Natural killer cell (primary cell): ENCODE data around the gene PNPT1. TPM values are rescaled to one million over a fixed set of nuclear protein-coding genes. Genes with fewer than 3 reads are reported as not detected.
"Not testable (repeated sequence)": the region's sequence is repeated elsewhere in the genome, so short reads cannot be mapped to it uniquely, and the experiment has no call there.

Experiments used
- ATAC-seq, 3 donors: fragments of 150-1000 bp in 2 of 3; fragments of 200-7000 bp in 1 of 3; cut with Tn5 transposase; 1 replicate in 1 of 3; 2 replicates in 2 of 3; pipeline ENCODE4 v1.10.0; 2021; ENCODE audit warnings: mild to moderate bottlenecking in 2 of 3, moderate library complexity in 2 of 3
- DNase-seq, 2 donors: peaks; one replicate each; pipeline versions ENCODE4 v3.0.0 to v3.0.0-alpha.2; 2013 to 2021; ENCODE audit warnings: mixed read lengths in 1 of 2
- H3K27ac ChIP-seq: one replicate; pipeline ENCODE4 v1.5.1; 2013; ENCODE audit warnings: mild to moderate bottlenecking, low read length
- H3K27me3 ChIP-seq: one replicate; pipeline ENCODE4 v1.6.1; 2013; ENCODE audit warnings: low read length; ENCODE audit not compliant: control insufficient read depth, insufficient read depth
- H3K36me3 ChIP-seq: one replicate; pipeline ENCODE4 v1.6.1; 2013; ENCODE audit warnings: low read length; ENCODE audit not compliant: control insufficient read depth, insufficient read depth
- H3K4me1 ChIP-seq: one replicate; pipeline ENCODE4 v1.6.1; 2013; ENCODE audit warnings: low read length; ENCODE audit not compliant: control insufficient read depth, insufficient read depth
- H3K4me3 ChIP-seq: one replicate; pipeline ENCODE4 v1.5.1; 2013; ENCODE audit warnings: low read length
- H3K9me3 ChIP-seq: one replicate; pipeline ENCODE4 v1.6.1; 2013; ENCODE audit warnings: low read length; ENCODE audit not compliant: control insufficient read depth, insufficient read depth
- H3K27ac Mint-ChIP-seq, 2 donors: one replicate each; pipeline ENCODE4 v1.8.0; 2022; ENCODE audit warnings: mild to moderate bottlenecking in 2 of 2, mixed read lengths in 2 of 2, moderate library complexity in 1 of 2
- H3K27me3 Mint-ChIP-seq, 2 donors: one replicate each; pipeline ENCODE4 v1.8.0; 2022; ENCODE audit warnings: low read depth in 2 of 2, mixed read lengths in 2 of 2
- H3K36me3 Mint-ChIP-seq: one replicate; pipeline ENCODE4 v1.8.0; 2022; ENCODE audit warnings: mixed read lengths
- H3K4me1 Mint-ChIP-seq, 2 donors: one replicate each; pipeline ENCODE4 v1.8.0; 2022; ENCODE audit warnings: mixed read lengths in 2 of 2
- H3K4me3 Mint-ChIP-seq: one replicate; pipeline ENCODE4 v1.8.0; 2022; ENCODE audit warnings: mild to moderate bottlenecking, moderate library complexity, mixed read lengths
- H3K9me3 Mint-ChIP-seq, 2 donors: one replicate each; pipeline ENCODE4 v1.8.0; 2022; ENCODE audit warnings: mixed read lengths in 2 of 2
- CTCF ChIP-seq: fragments of 200-600 bp; IDR thresholded peaks from one replicate; pipeline ENCODE4 v1.8.0; 2022; ENCODE audit warnings: antibody characterized with exemption
- WGBS: methylation state at CpG from one replicate; pipeline ENCODE4 v1.1.7; 2013; ENCODE audit warnings: missing lambda C conversion rate; ENCODE audit not compliant: insufficient coverage; 5-methylcytosine and 5-hydroxymethylcytosine counted together
- intact Hi-C: fragments of 100-400 bp; cut with micrococcal nuclease; formaldehyde crosslinking; loops from one replicate; pipeline ENCODE4 v1.14.2; 2022
- total RNA-seq, 4 donors: library from RNA; stranded (reverse); fragments of 120-200 nt in 1 of 4; gene quantifications; one replicate each; pipeline versions ENCODE4 v1.2.3 to v1.2.4, GENCODE V29; 2013 to 2022

PNPT1 gene
- total RNA-seq = 10 to 100 TPM; 11.3 to 14.2 (median 12.5) TPM
- total RNA-seq (2013) = 23.2 TPM

- H3K36me3 ChIP-seq = no peaks in the 10 kb centered on the region
- WGBS = under 1% methylated on average over 54 of the region's 56 CpGs
- peak; percentile 100 for ATAC-seq
Observed at GRCh38 chr2:55693181-55694125, at the start of gene PNPT1. Gene PNPT1 (minus strand): TSS chr2:55693844. CDS start chr2:55693823, 21 bp downstream.

GRCh38 chr2:55742996-55743395 lies 49.4 kb upstream of the PNPT1 start:
- peaks cover 0 to 6% of the 10 kb centered on the region in 2 donors for H3K27me3 Mint-ChIP-seq
- Histone ChIP-seq H3K27me3 (no peaks in the 10 kb centered on the region), H3K4me1 (no peaks in the 10 kb centered on the region), H3K9me3 (no peaks in the 10 kb centered on the region), H3K4me3 (no peak overlapping the region), H3K27ac (no peak overlapping the region), H3K36me3 (no peaks in the 10 kb centered on the region)
- no peak overlapping the region for H3K4me3 Mint-ChIP-seq
- TF ChIP-seq CTCF = no peak
- H3K9me3 Mint-ChIP-seq = no peaks in the 10 kb centered on the region
- no peaks in the 10 kb centered on the region for H3K36me3 Mint-ChIP-seq
- H3K4me1 Mint-ChIP-seq = no peaks in the 10 kb centered on the region
- 89% methylated on average over 3 of the region's 3 CpGs for WGBS
- no peak overlapping the region for H3K27ac Mint-ChIP-seq
- ATAC-seq = no peak
- DNase-seq = no peak
- intact Hi-C loops = no loop called here

More at GRCh38 chr2:55693181-55694125, at the start of gene PNPT1:
- peak within 1 kb of the TSS; percentile 86 for H3K4me3 ChIP-seq
- peak within 1 kb of the TSS; percentile 24 for H3K27ac ChIP-seq
- intact Hi-C loops = no loop called here
- no peaks in the 10 kb centered on the region for H3K9me3 ChIP-seq
- peak within 1 kb of the TSS; percentile 88 to 90 for H3K27ac Mint-ChIP-seq
- H3K9me3 Mint-ChIP-seq = no peaks in the 10 kb centered on the region
- peaks cover 12% of the 10 kb centered on the region for H3K4me1 ChIP-seq
- H3K27me3 Mint-ChIP-seq = peaks cover 2 to 4% of the 10 kb centered on the region in 2 donors
- H3K27me3 ChIP-seq = no peaks in the 10 kb centered on the region
- DNase-seq = peak; percentile 90 to 95
- H3K4me1 Mint-ChIP-seq = peaks cover 20 to 34% of the 10 kb centered on the region in 2 donors
- H3K36me3 Mint-ChIP-seq = no peaks in the 10 kb centered on the region
- TF ChIP-seq CTCF = no peak
- peak within 1 kb of the TSS; percentile 98 for H3K4me3 Mint-ChIP-seq

DNA sequence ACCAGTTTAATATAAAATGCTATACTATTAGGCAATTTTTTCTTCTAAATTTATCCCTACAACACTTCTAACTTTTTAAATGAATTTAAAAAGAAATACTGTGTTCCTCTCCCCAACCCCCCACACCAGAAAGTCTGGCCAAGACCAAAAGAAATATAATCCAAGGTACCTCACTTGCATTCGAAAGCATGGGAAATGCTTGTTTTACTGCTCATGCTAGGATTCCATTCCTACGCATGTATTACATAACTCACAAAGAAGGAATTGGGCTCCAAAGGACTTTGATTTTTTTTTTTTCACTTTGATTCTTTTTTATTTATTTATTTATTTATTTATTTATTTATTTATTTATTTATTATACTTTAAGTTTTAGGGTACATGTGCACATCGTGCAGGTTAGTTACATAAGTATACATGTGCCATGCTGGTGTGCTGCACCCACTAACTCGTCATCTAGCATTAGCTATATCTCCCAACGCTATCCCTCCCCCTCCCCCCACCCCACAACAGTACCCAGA lies 42.4 kb upstream of the PNPT1 start:
- ATAC-seq, intact Hi-C loops, H3K4me3 ChIP-seq, H3K27me3 Mint-ChIP-seq, H3K27ac Mint-ChIP-seq, H3K27ac ChIP-seq, H3K4me3 Mint-ChIP-seq, H3K36me3 ChIP-seq, H3K4me1 ChIP-seq, H3K36me3 Mint-ChIP-seq, H3K27me3 ChIP-seq, H3K4me1 Mint-ChIP-seq, H3K9me3 Mint-ChIP-seq, H3K9me3 ChIP-seq, DNase-seq: not testable (repeated sequence)
- 89% methylated on average over 4 of the region's 5 CpGs for WGBS

- intact Hi-C loops = no loop called here
- no peak for TF ChIP-seq CTCF
- peaks cover 0 to 3% of the 10 kb centered on the region in 2 donors for H3K27me3 Mint-ChIP-seq
- no peak overlapping the region for H3K27ac ChIP-seq
- no peaks in the 10 kb centered on the region for H3K9me3 Mint-ChIP-seq
- WGBS = no CpG with 5 or more reads among the region's 1 CpG
- no peak overlapping the region for H3K4me3 ChIP-seq
- H3K4me3 Mint-ChIP-seq = no peak overlapping the region
- H3K9me3 ChIP-seq = no peaks in the 10 kb centered on the region
- no peaks in the 10 kb centered on the region for H3K36me3 ChIP-seq
- H3K27ac Mint-ChIP-seq = no peak overlapping the region
- ATAC-seq (no peak), DNase-seq (no peak)
- H3K36me3 Mint-ChIP-seq = no peaks in the 10 kb centered on the region
- no peaks in the 10 kb centered on the region for H3K4me1 Mint-ChIP-seq
- H3K4me1 ChIP-seq = no peaks in the 10 kb centered on the region
- H3K27me3 ChIP-seq = no peaks in the 10 kb centered on the region
Observed at GRCh38 chr2:55734726-55735125, 41.1 kb upstream of the PNPT1 start.
